KMS-11 (cell line): ENCODE data around the gene ACOXL.

ENCODE experiments used
- H2AFZ ChIP-seq: fragments of 200-600 bp; sonication (generic); 2 replicates; pipeline ENCODE4 v1.6.1; 2016; ENCODE audit warnings: antibody characterized with exemption, mixed run types, low read depth
- H3K27ac ChIP-seq: fragments of 200-600 bp; sonication (generic); 2 replicates; pipeline ENCODE4 v1.6.1; 2016; ENCODE audit warnings: mild to moderate bottlenecking, mixed run types
- H3K27me3 ChIP-seq: fragments of 200-600 bp; sonication (generic); 2 replicates; pipeline ENCODE4 v1.6.1; 2017; ENCODE audit warnings: mild to moderate bottlenecking, low read depth, mixed run types, moderate library complexity; ENCODE audit not compliant: insufficient read depth
- H3K36me3 ChIP-seq: fragments of 200-600 bp; sonication (generic); 2 replicates; pipeline ENCODE4 v1.6.1; 2017; ENCODE audit warnings: mild to moderate bottlenecking, mixed run types; ENCODE audit not compliant: insufficient read depth
- H3K4me1 ChIP-seq: fragments of 200-600 bp; sonication (generic); 2 replicates; pipeline ENCODE4 v1.6.1; 2016; ENCODE audit warnings: mild to moderate bottlenecking, low read depth, mixed run types; ENCODE audit not compliant: poor library complexity, severe bottlenecking
- H3K4me2 ChIP-seq: fragments of 200-600 bp; sonication (generic); 2 replicates; pipeline ENCODE4 v1.7.0; 2016; ENCODE audit warnings: mild to moderate bottlenecking, mixed run types
- H3K4me3 ChIP-seq: fragments of 200-600 bp; sonication (generic); IDR thresholded peaks from 2 replicates; pipeline ENCODE4 v1.6.1; 2017; ENCODE audit warnings: low read depth, low read length, mixed read lengths; ENCODE audit not compliant: insufficient read depth
- H3K79me2 ChIP-seq: fragments of 200-600 bp; sonication (generic); 2 replicates; pipeline ENCODE4 v1.6.1; 2016; ENCODE audit warnings: low read depth, mixed run types; ENCODE audit not compliant: insufficient read depth
- H3K9ac ChIP-seq: fragments of 200-600 bp; sonication (generic); 2 replicates; pipeline ENCODE4 v1.6.1; 2016; ENCODE audit warnings: mild to moderate bottlenecking, mixed run types
- H4K20me1 ChIP-seq: fragments of 200-600 bp; sonication (generic); 2 replicates; pipeline ENCODE4 v1.6.1; 2016; ENCODE audit warnings: mild to moderate bottlenecking, mixed run types; ENCODE audit not compliant: insufficient read depth
- TF ChIP-seq, protein P1 (sequence below): fragments of 200-600 bp; sonication (generic); conservative IDR thresholded peaks from 2 replicates; pipeline ENCODE4 v1.6.1; 2017; ENCODE audit warnings: low read depth, mild to moderate bottlenecking, antibody characterized with exemption, low read length, moderate library complexity, mixed read lengths

Gene ACOXL

DNA sequence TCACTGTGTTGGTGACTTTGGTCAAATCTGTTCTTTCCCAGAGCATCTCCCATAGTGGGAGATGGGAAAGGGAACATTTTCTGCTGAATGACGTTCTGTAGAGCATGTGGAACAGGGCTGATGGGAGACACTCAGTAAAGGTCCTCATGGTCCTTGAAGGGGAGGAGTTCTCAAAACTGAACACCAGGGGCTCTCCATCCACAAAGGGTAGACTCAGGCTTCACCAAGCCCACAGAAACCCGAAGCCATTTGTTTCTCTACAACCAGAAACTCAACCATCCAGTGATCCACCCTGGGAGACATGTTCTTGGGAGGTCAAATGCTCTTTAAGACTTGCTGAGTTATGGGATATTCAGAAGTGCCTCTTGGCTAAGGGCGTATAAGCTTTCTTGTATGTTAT, 131.8 kb downstream of the ACOXL start:
- H3K27ac ChIP-seq = peak overlapping the region; percentile 66; the same call in 1 of the 2 replicates
- H2AFZ ChIP-seq = no peak overlapping the region
- TF ChIP-seq, protein P1, sequence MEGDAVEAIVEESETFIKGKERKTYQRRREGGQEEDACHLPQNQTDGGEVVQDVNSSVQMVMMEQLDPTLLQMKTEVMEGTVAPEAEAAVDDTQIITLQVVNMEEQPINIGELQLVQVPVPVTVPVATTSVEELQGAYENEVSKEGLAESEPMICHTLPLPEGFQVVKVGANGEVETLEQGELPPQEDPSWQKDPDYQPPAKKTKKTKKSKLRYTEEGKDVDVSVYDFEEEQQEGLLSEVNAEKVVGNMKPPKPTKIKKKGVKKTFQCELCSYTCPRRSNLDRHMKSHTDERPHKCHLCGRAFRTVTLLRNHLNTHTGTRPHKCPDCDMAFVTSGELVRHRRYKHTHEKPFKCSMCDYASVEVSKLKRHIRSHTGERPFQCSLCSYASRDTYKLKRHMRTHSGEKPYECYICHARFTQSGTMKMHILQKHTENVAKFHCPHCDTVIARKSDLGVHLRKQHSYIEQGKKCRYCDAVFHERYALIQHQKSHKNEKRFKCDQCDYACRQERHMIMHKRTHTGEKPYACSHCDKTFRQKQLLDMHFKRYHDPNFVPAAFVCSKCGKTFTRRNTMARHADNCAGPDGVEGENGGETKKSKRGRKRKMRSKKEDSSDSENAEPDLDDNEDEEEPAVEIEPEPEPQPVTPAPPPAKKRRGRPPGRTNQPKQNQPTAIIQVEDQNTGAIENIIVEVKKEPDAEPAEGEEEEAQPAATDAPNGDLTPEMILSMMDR = no peak
- no peak overlapping the region for H3K9ac ChIP-seq
- no peak overlapping the region for H3K4me3 ChIP-seq
- H4K20me1 ChIP-seq = no peaks in the 10 kb centered on the region
- H3K4me2 ChIP-seq = peak overlapping the region; percentile 33; the same call in 1 of the 2 replicates
- H3K36me3 ChIP-seq = no peaks in the 10 kb centered on the region
- H3K4me1 ChIP-seq = peaks cover 84% of the 10 kb centered on the region
- no peaks in the 10 kb centered on the region for H3K79me2 ChIP-seq
- no peaks in the 10 kb centered on the region for H3K27me3 ChIP-seq

DNA sequence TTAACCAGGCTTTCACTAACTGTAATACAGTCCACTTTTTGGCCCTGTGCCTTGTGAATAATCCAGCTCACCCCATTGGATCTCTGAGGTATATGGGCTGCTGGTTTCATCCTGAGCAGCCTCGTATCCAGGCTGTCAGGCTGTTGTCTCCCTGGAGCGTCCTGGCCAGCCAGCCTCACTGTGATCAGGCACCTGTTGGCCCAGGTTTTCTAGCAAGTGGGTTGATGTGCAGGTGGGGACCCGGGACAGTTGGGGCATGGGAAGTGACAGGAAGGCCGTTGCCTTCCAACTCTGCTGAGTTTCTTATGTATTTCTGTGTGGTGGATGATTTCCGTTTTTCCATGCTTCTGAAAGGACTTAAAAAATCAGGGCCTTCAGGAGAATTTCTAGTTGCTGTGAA, 132.4 kb downstream of the ACOXL start:
- H3K27me3 ChIP-seq = no peaks in the 10 kb centered on the region
- H3K79me2 ChIP-seq = no peaks in the 10 kb centered on the region
- H3K4me3 ChIP-seq = no peak overlapping the region
- TF ChIP-seq, protein P1 = no peak
- peaks cover 84% of the 10 kb centered on the region for H3K4me1 ChIP-seq
- H3K9ac ChIP-seq = no peak overlapping the region
- no peak overlapping the region for H2AFZ ChIP-seq
- H3K4me2 ChIP-seq = peak overlapping the region; percentile 33; the same call in 1 of the 2 replicates
- H3K36me3 ChIP-seq = no peaks in the 10 kb centered on the region
- no peaks in the 10 kb centered on the region for H4K20me1 ChIP-seq
- peak overlapping the region; percentile 66 for H3K27ac ChIP-seq

DNA sequence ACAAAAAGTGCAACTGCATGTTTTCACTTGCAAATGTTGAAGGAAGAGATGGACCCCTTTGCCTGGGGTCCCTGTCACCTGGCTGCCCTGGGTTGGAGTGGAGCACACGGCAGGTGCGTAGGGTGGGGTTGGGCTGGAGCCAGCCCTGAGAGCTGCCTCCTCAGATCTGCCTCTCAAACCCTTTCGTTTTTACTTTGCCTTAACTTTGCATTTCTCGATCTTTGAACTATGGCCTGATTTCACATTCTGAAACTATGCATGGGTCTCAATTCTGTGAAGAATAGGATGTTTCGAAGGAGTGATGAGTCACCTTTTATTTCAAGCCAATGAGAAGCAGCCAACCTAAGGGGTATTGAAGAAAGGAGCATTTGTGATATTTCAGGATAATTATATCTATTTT, 132.8 kb downstream of the ACOXL start:
- H3K4me2 ChIP-seq = peak overlapping the region; percentile 33; the same call in 1 of the 2 replicates

DNA sequence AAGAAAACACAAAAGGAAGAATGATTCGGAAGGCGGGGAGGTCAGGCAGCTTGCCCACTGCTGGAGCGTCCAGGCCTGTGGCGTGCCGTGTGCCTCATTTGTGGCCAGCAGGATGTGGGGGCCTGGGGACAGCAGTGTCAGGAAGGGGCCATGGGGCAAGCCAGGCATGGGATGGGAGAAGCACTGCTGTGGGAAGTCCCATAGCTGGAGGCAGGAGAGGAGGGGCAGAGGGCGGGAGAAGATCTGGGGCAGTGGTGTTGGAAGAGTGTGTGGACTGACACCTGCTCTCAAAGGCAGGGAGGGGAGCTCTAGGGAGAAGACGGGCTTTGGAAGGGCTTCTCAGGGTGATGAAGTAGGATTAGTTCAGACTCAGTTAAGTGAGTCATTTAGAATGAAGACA, 133.7 kb downstream of the ACOXL start:
- TF ChIP-seq, protein P1 = no peak
- Histone ChIP-seq H3K27me3 (no peaks in the 10 kb centered on the region), H4K20me1 (no peaks in the 10 kb centered on the region), H2AFZ (no peak overlapping the region), H3K4me2 (0 out of 2 replicates have a peak overlapping the region, but pooled peaks have one; percentile 21), H3K9ac (no peak overlapping the region), H3K4me3 (no peak overlapping the region), H3K79me2 (no peaks in the 10 kb centered on the region), H3K36me3 (no peaks in the 10 kb centered on the region), H3K4me1 (peaks cover 87% of the 10 kb centered on the region), H3K27ac (peak overlapping the region; percentile 66; the same call in 1 of the 2 replicates)

More for the DNA sequence above, 132.8 kb downstream of the ACOXL start:
- Histone ChIP-seq H3K36me3 (no peaks in the 10 kb centered on the region), H3K27ac (peak overlapping the region; percentile 66; the same call in 1 of the 2 replicates), H3K9ac (no peak overlapping the region), H3K4me1 (peaks cover 85% of the 10 kb centered on the region), H3K27me3 (no peaks in the 10 kb centered on the region), H2AFZ (no peak overlapping the region), H3K4me3 (no peak overlapping the region), H3K79me2 (no peaks in the 10 kb centered on the region), H4K20me1 (no peaks in the 10 kb centered on the region)
- TF ChIP-seq, protein P1 = no peak
